C4-2B (cell line): Measurements from ENCODE around the gene PHLDB1.

Source experiments
- ZFX ChIP-seq: fragments of 450-650 bp; IDR thresholded peaks from 2 replicates; pipeline ENCODE4 v1.6.1; 2017
- TF ChIP-seq, protein P1 (sequence below): fragments of 450-650 bp; conservative IDR thresholded peaks from 2 replicates; pipeline ENCODE4 v1.5.1; 2017; ENCODE audit warnings: mild to moderate bottlenecking

DNA sequence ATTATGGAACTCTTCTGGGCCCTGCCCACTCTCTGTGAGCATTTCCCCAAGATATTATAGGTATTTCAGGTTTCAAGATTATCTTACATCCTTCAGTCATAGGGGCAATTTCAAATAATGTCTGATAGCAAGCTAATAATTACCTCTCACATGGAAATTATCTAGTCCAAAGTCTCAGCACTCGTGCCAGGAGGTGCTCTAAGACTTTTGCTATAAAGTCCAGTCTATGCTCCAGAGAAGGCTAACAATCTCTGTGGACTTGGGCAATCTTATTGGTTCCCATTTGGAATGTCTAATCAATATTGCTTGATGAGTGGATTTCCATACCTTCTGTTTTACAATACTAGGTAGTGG lies 66.6 kb downstream of the PHLDB1 start:
- TF ChIP-seq, protein P1, sequence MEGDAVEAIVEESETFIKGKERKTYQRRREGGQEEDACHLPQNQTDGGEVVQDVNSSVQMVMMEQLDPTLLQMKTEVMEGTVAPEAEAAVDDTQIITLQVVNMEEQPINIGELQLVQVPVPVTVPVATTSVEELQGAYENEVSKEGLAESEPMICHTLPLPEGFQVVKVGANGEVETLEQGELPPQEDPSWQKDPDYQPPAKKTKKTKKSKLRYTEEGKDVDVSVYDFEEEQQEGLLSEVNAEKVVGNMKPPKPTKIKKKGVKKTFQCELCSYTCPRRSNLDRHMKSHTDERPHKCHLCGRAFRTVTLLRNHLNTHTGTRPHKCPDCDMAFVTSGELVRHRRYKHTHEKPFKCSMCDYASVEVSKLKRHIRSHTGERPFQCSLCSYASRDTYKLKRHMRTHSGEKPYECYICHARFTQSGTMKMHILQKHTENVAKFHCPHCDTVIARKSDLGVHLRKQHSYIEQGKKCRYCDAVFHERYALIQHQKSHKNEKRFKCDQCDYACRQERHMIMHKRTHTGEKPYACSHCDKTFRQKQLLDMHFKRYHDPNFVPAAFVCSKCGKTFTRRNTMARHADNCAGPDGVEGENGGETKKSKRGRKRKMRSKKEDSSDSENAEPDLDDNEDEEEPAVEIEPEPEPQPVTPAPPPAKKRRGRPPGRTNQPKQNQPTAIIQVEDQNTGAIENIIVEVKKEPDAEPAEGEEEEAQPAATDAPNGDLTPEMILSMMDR, result no peak
- TF ChIP-seq ZFX, result no peak
